Hematopoietic multipotent progenitor cell treated with erythropoietin and hydrocortisone succinate and interleukin-3 and kit ligand, for 8 days (in vitro differentiated cells): ENCODE data around the gene PEX10.

Experiments used
- DNase-seq: peaks from one replicate; pipeline ENCODE4 v3.0.0-alpha.2; 2015

Gene PEX10

GRCh38 chr1:2418791-2419320, 6.5 kb upstream of the PEX10 start:
- no peak for DNase-seq

GRCh38 chr1:2417833-2418225, 5.5 kb upstream of the PEX10 start:
- DNase-seq: no peak

DNA sequence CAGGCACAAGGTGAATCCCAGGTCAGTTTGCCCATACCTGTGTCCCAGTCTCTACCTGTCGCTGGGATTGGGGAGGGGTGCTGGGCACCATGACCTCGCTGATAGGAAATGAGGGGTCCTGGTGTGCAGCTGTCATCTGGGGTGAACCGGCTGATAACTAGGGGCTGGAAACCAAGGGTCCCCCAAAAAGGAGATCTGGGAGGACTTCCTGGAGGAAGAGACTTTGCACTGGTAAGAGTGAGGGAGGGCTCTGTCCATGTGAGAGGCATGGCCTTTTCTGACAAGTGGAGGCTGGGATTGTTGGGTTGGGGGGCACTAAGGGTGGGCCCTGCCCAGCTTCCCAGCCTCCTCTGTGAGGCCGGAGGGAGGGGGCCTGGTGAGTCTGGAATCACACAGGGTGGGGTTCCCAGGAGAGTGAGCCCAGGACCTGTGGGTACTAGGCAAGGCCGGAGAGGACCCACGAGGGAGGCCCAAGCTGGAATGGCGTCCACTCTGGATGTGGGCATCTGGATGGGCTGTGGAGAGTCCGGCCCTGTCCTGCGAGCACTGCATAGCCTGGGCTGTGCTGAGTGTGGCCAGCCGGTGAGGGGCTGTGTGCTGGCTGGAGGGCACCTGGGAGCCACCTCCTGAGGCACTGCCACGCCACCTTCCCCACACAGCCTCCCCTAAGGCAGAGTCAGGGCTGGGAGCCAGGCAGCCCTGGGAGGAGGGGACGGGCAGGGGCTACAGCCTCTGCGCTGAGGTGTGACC, 4.9 kb upstream of the PEX10 start:
- no peak for DNase-seq

DNA sequence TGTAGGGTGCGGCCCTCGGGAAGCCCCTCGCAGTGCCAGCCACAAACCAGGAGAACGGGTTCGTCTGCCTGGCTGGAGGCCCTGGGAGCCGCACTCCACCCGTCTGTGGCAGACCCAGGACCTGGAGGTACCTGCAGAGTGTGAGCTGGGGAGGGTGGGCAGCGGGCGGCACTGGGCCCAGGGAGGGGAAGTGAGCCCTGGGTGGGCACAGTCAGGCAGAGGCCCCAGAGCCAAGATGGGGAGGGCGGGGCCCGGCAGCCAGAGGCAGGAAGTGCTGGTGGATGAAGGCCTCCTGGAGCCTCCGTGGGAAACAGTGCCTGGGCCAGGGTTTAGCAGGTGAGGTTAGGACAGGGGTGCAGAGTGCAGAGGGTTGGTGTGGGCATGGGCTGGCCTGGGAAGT, 4.0 kb upstream of the PEX10 start:
- no peak for DNase-seq

DNA sequence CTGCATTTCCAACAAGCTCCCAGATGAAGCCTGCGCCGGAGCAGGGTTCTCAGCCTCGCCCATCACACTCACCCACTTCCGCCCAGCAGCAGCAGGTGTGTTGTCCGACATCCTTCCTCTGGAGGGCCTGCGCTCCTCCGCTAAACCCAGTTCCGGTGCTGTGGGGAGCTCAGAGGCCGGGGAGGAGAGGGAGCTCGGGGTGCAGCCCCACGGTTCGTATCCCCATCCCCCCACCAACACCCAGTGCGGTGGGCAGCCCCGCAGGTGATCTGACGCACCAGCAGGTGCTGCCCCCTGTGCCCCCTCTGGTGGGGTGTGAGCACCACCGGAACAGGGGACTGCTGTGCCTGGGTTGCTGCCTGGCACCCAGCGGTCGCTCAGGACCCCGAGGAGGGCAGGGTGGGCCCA, 3.4 kb upstream of the PEX10 start:
- DNase-seq: no peak

DNA sequence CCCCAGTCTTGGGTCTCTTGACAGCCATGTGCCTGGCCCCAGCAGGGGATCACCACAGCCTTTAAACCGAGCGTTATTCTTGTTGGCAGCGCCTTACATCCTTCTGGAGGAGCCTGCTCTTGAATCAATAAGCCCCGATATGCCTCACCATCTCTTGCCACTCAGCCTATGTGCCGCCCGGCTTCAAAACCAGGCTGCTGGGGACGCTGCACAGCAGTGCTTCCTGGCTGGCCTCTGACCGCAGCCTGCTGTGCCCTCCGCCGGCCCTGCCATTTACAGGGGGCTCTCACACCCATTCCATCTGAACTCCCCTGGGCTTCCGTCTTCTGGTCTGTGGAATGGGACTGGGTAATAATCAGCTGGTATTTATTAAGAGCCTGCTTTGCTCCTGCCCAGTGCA, 3.0 kb upstream of the PEX10 start:
- DNase-seq: no peak

DNA sequence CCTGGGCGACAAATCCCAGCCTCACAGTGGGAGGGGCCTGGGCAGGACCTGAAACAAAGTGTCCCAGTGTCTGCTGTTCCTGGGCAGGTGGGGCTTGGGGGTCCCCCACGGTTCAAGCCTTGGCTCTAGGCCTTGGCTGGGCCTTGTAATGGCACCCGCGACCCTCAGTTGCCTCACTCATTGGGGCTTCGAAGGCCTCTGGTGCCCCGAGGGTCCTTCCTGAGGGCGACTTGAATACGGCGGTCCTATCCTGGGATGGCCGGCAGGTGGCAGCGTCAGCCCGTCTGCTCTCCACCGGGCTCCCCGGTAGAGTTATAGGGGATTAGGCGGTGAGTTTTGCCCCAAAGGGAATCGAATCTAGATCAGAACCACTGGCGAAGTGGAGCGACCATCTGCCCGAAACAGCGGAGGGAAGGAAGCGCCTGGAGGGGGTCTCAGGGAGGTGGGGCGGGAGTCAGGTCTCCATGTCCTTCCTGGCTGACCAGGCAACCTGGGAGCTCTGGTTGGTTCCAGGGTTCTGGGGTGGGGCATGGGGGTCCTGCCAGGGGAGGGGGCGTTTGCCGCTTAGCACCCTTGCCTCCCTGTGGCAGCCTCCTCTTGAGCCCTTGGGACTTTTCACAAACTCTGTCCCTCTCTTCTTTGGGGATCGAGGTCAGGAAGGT, 2.1 kb upstream of the PEX10 start:
- DNase-seq: peak; percentile 74

- peak; percentile 37 for DNase-seq
Measured at GRCh38 chr1:2413495-2414296, 1.3 kb upstream of the PEX10 start.

GRCh38 chr1:2412773-2413494, 570 bp upstream of the PEX10 start:
- DNase-seq: peak; percentile 68

GRCh38 chr1:2411801-2412394, 466 bp downstream of the PEX10 start:
- no peak for DNase-seq

- no peak for DNase-seq
Measured at GRCh38 chr1:2409745-2410144, 2.6 kb downstream of the PEX10 start.

GRCh38 chr1:2408859-2409276, 3.5 kb downstream of the PEX10 start:
- DNase-seq: no peak

DNA sequence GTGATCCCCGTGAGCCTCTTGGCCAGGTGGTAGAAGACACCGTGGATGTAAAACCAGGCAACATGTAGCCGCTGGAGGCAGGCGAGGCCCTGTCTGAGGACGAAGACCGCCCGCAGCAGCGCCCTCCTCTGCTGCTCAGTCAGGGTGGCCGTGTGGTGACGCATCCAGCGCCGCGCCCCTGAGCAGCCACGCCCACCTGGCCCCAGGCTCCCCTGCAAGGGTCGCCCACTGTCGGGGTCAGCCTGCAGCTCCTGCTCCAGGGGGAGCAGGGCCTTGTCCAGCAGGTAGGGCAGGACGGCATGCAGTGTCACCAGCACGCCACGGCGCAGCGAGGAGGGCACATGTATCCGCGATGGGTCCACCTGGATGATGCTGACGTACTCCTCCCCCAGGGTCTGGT, 3.9 kb downstream of the PEX10 start:
- DNase-seq: no peak

DNA sequence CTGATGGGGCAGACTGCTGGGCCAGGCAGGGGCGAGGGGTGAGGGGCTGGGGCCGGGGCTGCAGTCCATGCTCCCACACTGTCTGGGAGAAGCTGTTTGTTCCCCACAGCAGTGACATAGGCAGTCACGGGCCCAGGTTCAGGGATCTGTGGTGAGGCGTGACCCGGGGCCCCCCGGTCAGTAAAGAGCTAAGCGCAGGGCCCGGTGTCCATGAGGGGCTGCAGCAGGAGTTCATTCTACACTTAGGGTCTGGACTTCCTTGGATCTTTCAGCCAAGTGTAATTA, 4.4 kb downstream of the PEX10 start:
- no peak for DNase-seq

- DNase-seq: no peak
Measured at GRCh38 chr1:2407166-2407990, 5.0 kb downstream of the PEX10 start.

DNA sequence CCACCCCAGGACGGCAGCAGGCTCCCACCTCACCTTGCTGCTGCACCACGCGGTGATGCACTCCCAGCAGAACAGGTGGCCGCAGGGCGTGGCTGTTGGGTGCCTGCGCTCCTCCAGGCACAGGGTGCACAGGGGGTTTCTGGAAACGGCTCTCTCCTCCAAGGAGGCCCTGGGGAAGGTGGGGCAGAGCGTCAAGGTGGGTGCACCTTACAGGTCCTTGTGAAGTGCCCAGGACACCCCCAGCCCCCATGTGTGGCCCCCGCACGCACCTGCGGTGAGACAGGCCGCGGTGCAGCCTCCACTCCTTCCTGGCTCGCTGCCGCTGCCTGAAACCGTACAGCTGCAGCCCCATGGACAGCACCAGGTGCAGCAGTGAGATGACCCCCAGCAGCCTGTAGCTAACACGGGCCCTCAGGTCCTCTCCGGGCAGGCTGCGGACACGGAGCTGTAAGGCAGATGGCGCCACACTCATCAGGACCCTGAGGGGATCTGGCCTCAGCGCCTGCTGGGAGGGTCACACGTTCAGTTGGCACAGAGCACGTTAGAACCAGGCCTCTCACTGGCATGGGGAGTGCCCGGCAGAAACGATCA, 5.8 kb downstream of the PEX10 start:
- no peak for DNase-seq

DNA sequence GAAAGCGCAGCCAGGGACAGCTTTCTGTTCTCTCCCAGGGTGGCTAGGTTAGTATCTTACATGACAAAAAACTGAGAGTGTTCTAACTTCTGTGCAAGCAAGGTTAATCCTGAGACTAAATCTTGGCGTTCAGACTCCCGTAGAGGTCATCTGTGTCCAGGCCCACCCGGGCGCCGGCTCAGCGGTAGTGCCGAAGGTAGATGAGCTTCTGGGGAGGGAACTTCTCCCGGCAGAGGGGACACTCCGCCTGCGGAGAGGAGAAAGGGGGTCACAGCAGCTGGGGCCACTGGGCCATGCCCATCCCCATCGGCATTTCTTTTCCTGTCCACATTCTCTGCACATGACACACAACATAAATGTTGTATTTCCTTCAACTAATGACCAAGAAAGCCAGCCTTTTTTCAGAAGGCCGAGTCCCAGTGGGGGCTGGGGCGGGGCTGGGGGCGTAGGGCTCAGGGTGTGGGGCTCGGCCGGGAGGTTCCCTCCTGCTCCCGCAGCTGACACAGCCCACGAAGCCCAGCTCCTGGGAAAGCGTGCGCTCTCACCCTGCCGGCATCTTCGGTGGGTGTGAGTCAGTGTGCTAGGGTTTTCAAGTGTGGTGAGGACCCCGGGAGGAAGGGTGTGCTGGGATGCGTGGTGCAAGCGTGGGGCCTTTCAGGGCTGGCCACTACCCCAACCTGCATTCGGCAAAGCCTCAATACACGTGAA, 6.6 kb downstream of the PEX10 start:
- no peak for DNase-seq

DNA sequence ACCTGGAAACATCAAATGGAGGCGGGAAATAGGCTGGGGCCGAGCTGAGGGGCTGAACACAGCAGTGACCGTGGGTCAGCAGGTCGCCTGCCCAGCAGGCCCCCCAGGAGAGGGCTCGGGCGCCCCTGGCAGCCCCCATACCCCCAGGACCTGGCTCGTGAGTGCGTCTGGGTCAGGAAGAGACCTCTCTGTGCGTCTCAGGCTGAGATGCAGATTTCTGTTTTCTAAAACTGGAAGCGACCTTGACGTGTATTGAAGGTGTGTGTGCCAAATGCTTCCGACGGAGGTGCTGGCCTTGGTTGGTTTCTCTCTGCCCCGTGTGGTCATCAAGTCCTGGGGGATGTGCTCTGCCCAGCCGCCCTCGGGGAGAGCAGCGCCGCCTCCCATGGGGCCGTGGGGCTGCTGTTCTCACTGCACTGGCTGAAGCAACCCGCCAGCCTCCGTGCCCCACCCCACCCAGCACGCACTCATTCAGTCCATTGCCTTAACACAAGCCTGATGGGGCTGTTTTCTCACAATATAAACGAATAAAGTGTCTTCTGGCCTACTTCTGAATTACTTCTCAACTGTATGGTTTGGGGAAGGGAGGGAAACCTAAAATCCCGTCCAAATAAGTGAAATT, 7.4 kb downstream of the PEX10 start:
- no peak for DNase-seq

- DNase-seq: no peak
Measured at GRCh38 chr1:2404142-2404889, 8.0 kb downstream of the PEX10 start.

DNA sequence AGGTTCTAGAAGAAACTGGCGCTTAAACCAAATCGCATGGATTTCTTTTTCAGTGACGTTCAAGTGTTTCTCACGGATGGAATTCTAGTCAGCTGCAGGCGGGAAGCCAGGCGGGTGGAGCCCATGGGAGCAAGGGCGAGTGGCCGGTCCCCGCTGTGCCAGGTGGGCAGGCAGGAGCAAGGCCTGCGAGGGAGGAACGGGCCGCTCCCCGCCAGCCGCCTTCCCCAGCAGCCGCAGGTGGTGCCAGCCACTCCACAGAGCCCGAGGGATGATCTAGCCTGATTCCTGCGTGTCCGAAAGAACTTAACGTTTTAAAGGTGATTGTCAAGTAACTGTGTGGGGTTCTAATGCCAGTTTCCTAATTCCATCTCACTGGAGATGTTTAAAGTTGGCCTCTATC, 9.1 kb downstream of the PEX10 start:
- DNase-seq: no peak
